Ovary (tissue), 9 donors: ENCODE measurements around the gene FGF16. TPM values are rescaled to one million over a fixed set of nuclear protein-coding genes. Genes with fewer than 3 reads are reported as not detected.

Source experiments
- DNase-seq, 5 donors: peaks; one replicate each; pipeline ENCODE4 v3.0.0-alpha.2; 2019 to 2020
- H3K27ac ChIP-seq, 2 donors: fragments of 200-600 bp; one replicate each; pipeline versions ENCODE4 v1.5.1 to v1.8.0; 2019 to 2022
- H3K27me3 ChIP-seq: fragments of 200-600 bp; one replicate; pipeline ENCODE4 v1.8.0; 2022
- H3K36me3 ChIP-seq: fragments of 200-600 bp; sonication (generic); one replicate; pipeline ENCODE4 v1.5.1; 2019
- H3K4me1 ChIP-seq: one replicate; pipeline ENCODE4 v1.8.1; 2013; ENCODE audit warnings: mild to moderate bottlenecking, moderate library complexity; ENCODE audit not compliant: insufficient read depth
- H3K4me3 ChIP-seq: fragments of 200-600 bp; sonication (generic); one replicate; pipeline ENCODE4 v1.5.1; 2017
- H3K9me3 ChIP-seq, 2 donors: fragments of 200-600 bp in 1 of 2; sonication (generic) in 1 of 2; one replicate each; pipeline versions ENCODE4 v1.5.1 to v1.8.1; 2013 to 2019; ENCODE audit warnings: mild to moderate bottlenecking in 1 of 2, moderate library complexity in 1 of 2
- CTCF ChIP-seq, 3 donors: fragments of 450-650 bp in 2 of 3; fragments of 200-600 bp in 1 of 3; IDR thresholded peaks; one replicate each; pipeline versions ENCODE4 v1.5.1 to v1.8.0; 2016 to 2022; ENCODE audit warnings: antibody characterized with exemption in 3 of 3, mild to moderate bottlenecking in 1 of 3
- EP300 ChIP-seq: sonication (generic); formaldehyde crosslinking; IDR thresholded peaks from one replicate; pipeline ENCODE4 v1.6.1; 2017; ENCODE audit warnings: antibody characterized with exemption
- POLR2A ChIP-seq: fragments of 450-650 bp; IDR thresholded peaks from one replicate; pipeline ENCODE4 v1.6.1; 2017; ENCODE audit warnings: antibody characterized with exemption, mild to moderate bottlenecking, moderate library complexity
- WGBS, 3 donors: extraction: QIAGEN DNeasy Blood & Tissue Kit in 1 of 3; methylation state at CpG; one replicate each; pipeline versions ENCODE4 v1.1.5 to v1.1.7; 2013 to 2017; 5-methylcytosine and 5-hydroxymethylcytosine counted together
- intact Hi-C, 4 donors: fragments of 100-400 bp; cut with DNase I; formaldehyde crosslinking; loops; one replicate each; pipeline versions ENCODE4 v1.11.0 to v1.15.1; 2022 to 2023
- polyA plus RNA-seq, 2 donors: library from polyadenylated mRNA; stranded (reverse); fragments of 200-250 nt in 1 of 2; fragments of 350-450 nt in 1 of 2; fragmentation: Illumina TruSeq in 1 of 2; extraction: RNeasy Lipid Tissue Mini Kit (QIAGEN cat#74804) in 1 of 2; gene quantifications; one replicate each; pipeline ENCODE4 v1.2.3, GENCODE V29; 2013 to 2014
- total RNA-seq, 7 donors: library from RNA; depleted of rRNA in 2 of 7; stranded (reverse); fragments of >200 nt in 2 of 7; fragmentation: NEBNext Ultra II Directional in 3 of 7; extraction: Animal tissue kit (Norgen Biotek cat#: 25700) in 3 of 7; gene quantifications; one replicate each; pipeline versions ENCODE4 v1.1.0 to v1.2.4, GENCODE V29; 2016 to 2023
- donor health status: DM: no; HTN: no; CAD: no; lungs with moderate emphysema.
- donor health status: DM: no; HTN: no; CAD: no.
- donor health status: Bipolar disorder and iron deficiency.
- donor health status: DM: yes; HTN: yes; CAD: no.
- donor health status: DM: no; HTN: no; CAD: no.
- donor health status: DM: yes; HTN: yes; CAD: no.

Gene FGF16
- total and polyA plus RNA-seq, 9 donors: 0.28 TPM; not detected in 8

GRCh38 chrX:77447653-77448569 is 722 bp downstream of the FGF16 start:
- Histone ChIP-seq H3K9me3 (peaks cover 0 to 4% of the 10 kb centered on the region in 2 donors), H3K36me3 (no peaks in the 10 kb centered on the region), H3K4me1 (no peaks in the 10 kb centered on the region), H3K27me3 (no peaks in the 10 kb centered on the region), H3K4me3 (no peak overlapping the region), H3K27ac (no peak overlapping the region)
- intact Hi-C loops: no loop called here
- TF ChIP-seq CTCF (IDR thresholded peaks at IDR 0.05): no peak
- no peak for TF ChIP-seq POLR2A
- TF ChIP-seq EP300: no peak
- no peak for DNase-seq
- 49 to 65% (median 60%) methylated on average over 52 to 73 of the region's 73 CpGs for WGBS, 3 donors

GRCh38 chrX:77450415-77450814 is 3.2 kb downstream of the FGF16 start:
- no peaks in the 10 kb centered on the region for H3K27me3 ChIP-seq
- H3K4me3 ChIP-seq: no peak overlapping the region
- TF ChIP-seq POLR2A: no peak
- 71 to 85% (median 73%) methylated on average over 3 of the region's 3 CpGs for WGBS, 3 donors
- H3K36me3 ChIP-seq: no peaks in the 10 kb centered on the region
- DNase-seq: no peak
- intact Hi-C loops: no loop called here
- H3K27ac ChIP-seq: no peak overlapping the region
- H3K9me3 ChIP-seq: peaks cover 0 to 4% of the 10 kb centered on the region in 2 donors
- no peaks in the 10 kb centered on the region for H3K4me1 ChIP-seq

GRCh38 chrX:77450996-77451395 is 3.8 kb downstream of the FGF16 start:
- no peaks in the 10 kb centered on the region for H3K4me1 ChIP-seq
- H3K27me3 ChIP-seq: no peaks in the 10 kb centered on the region
- no peak overlapping the region for H3K27ac ChIP-seq
- peaks cover 0 to 4% of the 10 kb centered on the region in 2 donors for H3K9me3 ChIP-seq
- WGBS, 3 donors: 56 to 71% (median 63%) methylated on average over 1 of the region's 1 CpG
- intact Hi-C loops: no loop called here
- H3K36me3 ChIP-seq: no peaks in the 10 kb centered on the region
- H3K4me3 ChIP-seq: no peak overlapping the region
- no peak for TF ChIP-seq EP300
- TF ChIP-seq CTCF (IDR thresholded peaks at IDR 0.05): no peak
- TF ChIP-seq POLR2A: no peak
- no peak for DNase-seq

GRCh38 chrX:77453190-77453589 is 6.0 kb downstream of the FGF16 start:
- Histone ChIP-seq H3K9me3 (no peaks in the 10 kb centered on the region), H3K27me3 (no peaks in the 10 kb centered on the region), H3K4me3 (no peak overlapping the region), H3K4me1 (no peaks in the 10 kb centered on the region), H3K36me3 (no peaks in the 10 kb centered on the region), H3K27ac (no peak overlapping the region)
- no peak for DNase-seq
- TF ChIP-seq EP300: no peak
- no peak for TF ChIP-seq CTCF (IDR thresholded peaks at IDR 0.05)
- no peak for TF ChIP-seq POLR2A
- intact Hi-C loops: no loop called here
- WGBS, 3 donors: 49 to 63% (median 53%) methylated on average over 2 of the region's 2 CpGs

- Histone ChIP-seq H3K4me1 (no peaks in the 10 kb centered on the region), H3K27me3 (no peaks in the 10 kb centered on the region), H3K27ac (no peak overlapping the region), H3K4me3 (no peak overlapping the region), H3K9me3 (no peaks in the 10 kb centered on the region), H3K36me3 (no peaks in the 10 kb centered on the region)
- intact Hi-C loops: no loop called here
- DNase-seq: no peak
- TF ChIP-seq CTCF (IDR thresholded peaks at IDR 0.05) (no peak), POLR2A (no peak), EP300 (no peak)
- 67 to 80% (median 75%) methylated on average over 2 of the region's 2 CpGs for WGBS, 3 donors
Observed at GRCh38 chrX:77455437-77455836, 8.2 kb downstream of the FGF16 start.
